Measurements from ENCODE around the gene RTRAF.

DNA sequence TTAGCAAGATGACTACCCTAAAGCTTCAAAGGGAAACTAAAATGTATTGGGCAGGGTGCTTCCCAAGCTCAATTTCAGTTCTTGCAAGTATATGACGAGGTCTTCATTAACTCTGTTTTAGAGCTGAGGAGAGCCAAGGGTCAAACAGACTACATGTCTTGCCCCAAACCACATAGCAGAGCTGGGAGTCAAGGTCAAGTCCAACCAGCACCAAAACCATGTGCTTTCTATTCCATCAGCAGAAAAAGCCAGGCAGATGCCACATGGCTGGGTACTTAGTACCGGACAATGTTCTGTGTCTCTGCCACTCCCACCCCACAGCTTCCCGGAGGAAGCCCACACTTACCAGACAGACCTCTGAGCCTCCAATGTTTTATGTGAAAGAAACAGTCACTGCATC, 61.9 kb downstream of the RTRAF start:
- TF ChIP-seq, protein P1, sequence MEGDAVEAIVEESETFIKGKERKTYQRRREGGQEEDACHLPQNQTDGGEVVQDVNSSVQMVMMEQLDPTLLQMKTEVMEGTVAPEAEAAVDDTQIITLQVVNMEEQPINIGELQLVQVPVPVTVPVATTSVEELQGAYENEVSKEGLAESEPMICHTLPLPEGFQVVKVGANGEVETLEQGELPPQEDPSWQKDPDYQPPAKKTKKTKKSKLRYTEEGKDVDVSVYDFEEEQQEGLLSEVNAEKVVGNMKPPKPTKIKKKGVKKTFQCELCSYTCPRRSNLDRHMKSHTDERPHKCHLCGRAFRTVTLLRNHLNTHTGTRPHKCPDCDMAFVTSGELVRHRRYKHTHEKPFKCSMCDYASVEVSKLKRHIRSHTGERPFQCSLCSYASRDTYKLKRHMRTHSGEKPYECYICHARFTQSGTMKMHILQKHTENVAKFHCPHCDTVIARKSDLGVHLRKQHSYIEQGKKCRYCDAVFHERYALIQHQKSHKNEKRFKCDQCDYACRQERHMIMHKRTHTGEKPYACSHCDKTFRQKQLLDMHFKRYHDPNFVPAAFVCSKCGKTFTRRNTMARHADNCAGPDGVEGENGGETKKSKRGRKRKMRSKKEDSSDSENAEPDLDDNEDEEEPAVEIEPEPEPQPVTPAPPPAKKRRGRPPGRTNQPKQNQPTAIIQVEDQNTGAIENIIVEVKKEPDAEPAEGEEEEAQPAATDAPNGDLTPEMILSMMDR (IDR thresholded peaks at IDR 0.05 in 4 of 5, conservative IDR thresholded peaks at IDR 0.05 in 1 of 5), result no peak
- no peak for TF ChIP-seq POLR2A (IDR thresholded peaks at IDR 0.05)

All from gastrocnemius medialis (tissue), 4 donors.